T-cell (primary cell): Measurements from ENCODE around the gene PIK3C2G. TPM values are rescaled to one million over a fixed set of nuclear protein-coding genes. Genes with fewer than 3 reads are reported as not detected.

Experiments used
- ATAC-seq, 4 experiments: fragments of 200-7000 bp in 3 of 4; fragments of 150-1000 bp in 1 of 4; cut with Tn5 transposase; replicated peaks in 1 of 4; 1 replicate in 3 of 4; 2 replicates in 1 of 4; pipeline ENCODE4 v1.10.0; 2021; ENCODE audit warnings: moderate library complexity in 3 of 4, mild to moderate bottlenecking in 2 of 4, moderate number of reproducible peaks in 1 of 4
- CTCF ChIA-PET, 2 donors: fragments of 300-600 bp; sonication (Branson Sonifier 250); formaldehyde crosslinking; loops; one replicate each; lab custom pipeline; 2022; ENCODE audit warnings: antibody characterized with exemption in 2 of 2; lab: Charles Lee
- POLR2A ChIA-PET, 2 donors: fragments of 300-600 bp; sonication (Branson Sonifier 250); formaldehyde crosslinking; loops; one replicate each; lab custom pipeline; 2022; ENCODE audit warnings: antibody characterized with exemption in 2 of 2; lab: Charles Lee
- DNase-seq, 35 experiments: peaks; one replicate each; pipeline versions ENCODE4 v3.0.0 to v3.0.0-alpha.2; 2013 to 2023
- H3K27ac ChIP-seq: one replicate; pipeline ENCODE4 v1.5.1; 2013; ENCODE audit warnings: low read length
- H3K27me3 ChIP-seq, 2 experiments: replicated peaks in 1 of 2; 1 replicate in 1 of 2; 2 replicates in 1 of 2; pipeline versions ENCODE4 v1.6.1 to v1.7.0; 2013; ENCODE audit warnings: low read length in 1 of 2, mixed read lengths in 1 of 2; ENCODE audit not compliant: control insufficient read depth in 2 of 2, insufficient read depth in 2 of 2; ENCODE audit errors: extremely low read depth in 1 of 2
- H3K36me3 ChIP-seq, 2 donors: 1 replicate in 1 of 2; 2 replicates in 1 of 2; pipeline versions ENCODE4 v1.6.1 to v1.7.0; 2013; ENCODE audit warnings: low read length in 1 of 2; ENCODE audit not compliant: control insufficient read depth in 2 of 2, insufficient read depth in 1 of 2; ENCODE audit errors: extremely low read depth in 1 of 2
- H3K4me1 ChIP-seq, 2 experiments: 1 replicate in 1 of 2; 2 replicates in 1 of 2; pipeline versions ENCODE4 v1.6.1 to v1.7.0; 2013; ENCODE audit warnings: low read length in 2 of 2, mixed read lengths in 1 of 2; ENCODE audit not compliant: insufficient read depth in 2 of 2, control insufficient read depth in 1 of 2; ENCODE audit errors: extremely low read depth in 1 of 2
- H3K4me3 ChIP-seq, 2 donors: 1 replicate in 1 of 2; 2 replicates in 1 of 2; pipeline versions ENCODE4 v1.5.1 to v1.7.0; 2013; ENCODE audit warnings: mild to moderate bottlenecking in 2 of 2, low read length in 1 of 2, moderate library complexity in 1 of 2; ENCODE audit not compliant: control insufficient read depth in 1 of 2; ENCODE audit errors: extremely low read depth in 1 of 2
- H3K9me3 ChIP-seq: 2 replicates; pipeline ENCODE4 v1.7.0; 2013
- H3K27ac Mint-ChIP-seq, 2 donors: one replicate each; pipeline ENCODE4 v1.8.0; 2020 to 2021; ENCODE audit warnings: mild to moderate bottlenecking in 2 of 2, mixed read lengths in 2 of 2
- H3K27me3 Mint-ChIP-seq, 2 donors: one replicate each; pipeline ENCODE4 v1.8.0; 2021 to 2022; ENCODE audit warnings: mixed read lengths in 2 of 2
- H3K36me3 Mint-ChIP-seq: one replicate; pipeline ENCODE4 v1.8.0; 2021; ENCODE audit warnings: mixed read lengths
- H3K4me1 Mint-ChIP-seq, 3 donors: one replicate each; pipeline ENCODE4 v1.8.0; 2020 to 2022; ENCODE audit warnings: mixed read lengths in 3 of 3, mild to moderate bottlenecking in 1 of 3
- H3K4me3 Mint-ChIP-seq, 3 donors: one replicate each; pipeline ENCODE4 v1.8.0; 2020 to 2022; ENCODE audit warnings: mild to moderate bottlenecking in 3 of 3, mixed read lengths in 3 of 3, moderate library complexity in 3 of 3
- H3K9me3 Mint-ChIP-seq, 3 donors: one replicate each; pipeline ENCODE4 v1.8.0; 2020 to 2022; ENCODE audit warnings: mixed read lengths in 3 of 3
- WGBS: methylation state at CpG from one replicate; pipeline ENCODE4 v1.1.5; 2013; ENCODE audit warnings: missing lambda C conversion rate; ENCODE audit not compliant: insufficient coverage; 5-methylcytosine and 5-hydroxymethylcytosine counted together
- total RNA-seq, 35 experiments: library from RNA in 6 of 35; stranded (reverse) in 6 of 35; fragments of 120-200 nt in 1 of 35; gene quantifications; one replicate each; pipeline versions ENCODE4 v1.2.1 to v1.2.4 and lab custom pipeline; 2013 to 2026

PIK3C2G gene
- total RNA-seq, 5 donors from 2014 or later (not counting 1 experiment from before 2014, with no cell fraction given) = not detected

GRCh38 chr12:18320036-18320617, 58.8 kb downstream of the PIK3C2G start:
- Histone ChIP-seq H3K4me1 (no peaks in the 10 kb centered on the region), H3K4me3 (no peak overlapping the region), H3K36me3 (no peaks in the 10 kb centered on the region), H3K27me3 (no peaks in the 10 kb centered on the region), H3K27ac (no peak overlapping the region), H3K9me3 (no peaks in the 10 kb centered on the region)
- H3K4me3 Mint-ChIP-seq = no peak overlapping the region
- no peaks in the 10 kb centered on the region for H3K36me3 Mint-ChIP-seq
- WGBS = no CpG with 5 or more reads among the region's 6 CpGs
- H3K9me3 Mint-ChIP-seq = peaks cover 0 to 8% (median 0%) of the 10 kb centered on the region in 3 donors
- DNase-seq (no peak), ATAC-seq (no peak)
- no peaks in the 10 kb centered on the region for H3K4me1 Mint-ChIP-seq
- H3K27ac Mint-ChIP-seq = no peak overlapping the region
- H3K27me3 Mint-ChIP-seq = no peaks in the 10 kb centered on the region
- ChIA-PET CTCF (no interaction called here), POLR2A (no interaction called here)

DNA sequence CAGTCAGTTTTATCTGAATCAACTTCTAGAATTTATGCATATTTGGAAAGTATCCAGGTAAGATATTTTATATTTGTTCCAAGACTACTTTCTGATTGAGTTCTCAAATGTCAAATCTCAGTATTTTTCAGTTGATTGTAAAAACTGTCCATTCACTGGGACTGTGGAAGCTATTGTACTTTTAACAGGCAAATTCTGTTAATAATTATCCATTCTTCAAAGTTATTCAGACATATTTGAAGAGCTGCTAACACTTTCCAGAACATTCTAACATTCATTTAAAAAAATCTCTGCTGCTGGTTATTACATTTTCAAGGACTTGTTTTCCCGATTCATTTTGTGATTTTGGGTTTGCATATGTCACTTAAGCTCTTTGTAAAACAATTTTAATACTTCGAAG, 59.7 kb downstream of the PIK3C2G start:
- no peaks in the 10 kb centered on the region for H3K27me3 ChIP-seq
- no peak overlapping the region for H3K4me3 ChIP-seq
- peaks cover 0 to 10% (median 0%) of the 10 kb centered on the region in 3 donors for H3K9me3 Mint-ChIP-seq
- H3K4me1 ChIP-seq = no peaks in the 10 kb centered on the region
- ATAC-seq = no peak
- no CpG with 5 or more reads among the region's 2 CpGs for WGBS
- no peaks in the 10 kb centered on the region for H3K27me3 Mint-ChIP-seq
- CTCF ChIA-PET = no interaction called here
- no peak for DNase-seq
- no peak overlapping the region for H3K4me3 Mint-ChIP-seq
- no peaks in the 10 kb centered on the region for H3K4me1 Mint-ChIP-seq
- H3K36me3 Mint-ChIP-seq = no peaks in the 10 kb centered on the region
- no peaks in the 10 kb centered on the region for H3K9me3 ChIP-seq
- H3K27ac Mint-ChIP-seq = no peak overlapping the region
- H3K27ac ChIP-seq = no peak overlapping the region
- POLR2A ChIA-PET = no interaction called here
- H3K36me3 ChIP-seq = no peaks in the 10 kb centered on the region

- Histone ChIP-seq H3K9me3 (no peaks in the 10 kb centered on the region), H3K27me3 (no peaks in the 10 kb centered on the region), H3K27ac (no peak overlapping the region), H3K36me3 (no peaks in the 10 kb centered on the region), H3K4me3 (no peak overlapping the region), H3K4me1 (no peaks in the 10 kb centered on the region)
- Mint-ChIP-seq H3K4me3 (no peak overlapping the region), H3K4me1 (no peaks in the 10 kb centered on the region), H3K36me3 (no peaks in the 10 kb centered on the region), H3K27ac (no peak overlapping the region), H3K9me3 (peaks cover 0 to 10% (median 0%) of the 10 kb centered on the region in 3 donors), H3K27me3 (no peaks in the 10 kb centered on the region)
- ChIA-PET CTCF (no interaction called here), POLR2A (no interaction called here)
- no peak for DNase-seq
- no peak for ATAC-seq
These were observed 61.8 kb downstream of the PIK3C2G start for GRCh38 chr12:18323159-18323558.

GRCh38 chr12:18327036-18327435, 65.7 kb downstream of the PIK3C2G start:
- no peak overlapping the region for H3K27ac ChIP-seq
- Mint-ChIP-seq H3K4me1 (no peaks in the 10 kb centered on the region), H3K9me3 (peaks cover 0 to 11% (median 0%) of the 10 kb centered on the region in 3 donors), H3K4me3 (no peak overlapping the region), H3K27me3 (no peaks in the 10 kb centered on the region), H3K36me3 (no peaks in the 10 kb centered on the region), H3K27ac (no peak overlapping the region)
- H3K4me1 ChIP-seq = no peaks in the 10 kb centered on the region
- CTCF ChIA-PET = no interaction called here
- no peaks in the 10 kb centered on the region for H3K36me3 ChIP-seq
- POLR2A ChIA-PET = interaction anchor here in 1 of 2 donors (1.2 kb wide), 1 partner anchor 36 kb away, joined by 3 read pairs; no protein-coding TSS in a partner anchor
- ATAC-seq (no peak), DNase-seq (no peak)
- H3K27me3 ChIP-seq = no peaks in the 10 kb centered on the region
- H3K4me3 ChIP-seq = no peak overlapping the region
- H3K9me3 ChIP-seq = no peaks in the 10 kb centered on the region
- no CpG with 5 or more reads among the region's 2 CpGs for WGBS

DNA sequence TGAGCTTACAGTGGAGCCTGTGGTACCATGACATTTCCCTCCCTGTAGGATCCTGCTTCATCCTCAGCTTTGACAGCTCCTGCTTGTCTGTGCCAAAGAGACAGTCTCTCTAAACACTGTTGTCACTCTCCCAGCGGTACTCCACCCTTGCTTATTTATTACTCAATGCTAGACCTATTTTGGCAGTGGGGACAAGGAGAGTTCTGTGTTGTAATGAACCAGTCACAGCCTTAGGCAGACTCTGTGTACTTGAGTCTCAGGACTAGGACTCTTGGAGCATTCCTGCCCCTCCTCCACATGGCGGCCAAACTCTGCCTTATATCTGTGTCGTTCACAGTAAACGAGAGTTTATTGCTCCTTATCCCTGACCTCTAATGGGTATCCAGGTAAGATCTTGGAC, 70.9 kb downstream of the PIK3C2G start:
- H3K27me3 ChIP-seq = no peaks in the 10 kb centered on the region
- no peak overlapping the region for H3K4me3 Mint-ChIP-seq
- H3K4me1 ChIP-seq = no peaks in the 10 kb centered on the region
- H3K4me1 Mint-ChIP-seq = no peaks in the 10 kb centered on the region
- H3K27ac ChIP-seq = no peak overlapping the region
- H3K36me3 Mint-ChIP-seq = no peaks in the 10 kb centered on the region
- whole genome bisulfite sequencing = 95% methylated on average over 3 of the region's 4 CpGs
- H3K9me3 ChIP-seq = no peaks in the 10 kb centered on the region
- ChIA-PET POLR2A (interaction anchor here in 1 of 2 donors (0.8 kb wide), 1 partner anchor 42 kb away, joined by 3 read pairs; no protein-coding TSS in a partner anchor), CTCF (no interaction called here)
- H3K4me3 ChIP-seq = no peak overlapping the region
- DNase-seq = no peak
- H3K27ac Mint-ChIP-seq = no peak overlapping the region
- H3K27me3 Mint-ChIP-seq = no peaks in the 10 kb centered on the region
- no peak for ATAC-seq
- no peaks in the 10 kb centered on the region for H3K36me3 ChIP-seq
- peaks cover 0 to 13% (median 0%) of the 10 kb centered on the region in 3 donors for H3K9me3 Mint-ChIP-seq

- WGBS = no CpG with 5 or more reads among the region's 1 CpG
- no peaks in the 10 kb centered on the region for H3K4me1 Mint-ChIP-seq
- ATAC-seq (no peak), DNase-seq (no peak)
- no peaks in the 10 kb centered on the region for H3K36me3 ChIP-seq
- H3K36me3 Mint-ChIP-seq = no peaks in the 10 kb centered on the region
- H3K4me3 Mint-ChIP-seq = no peak overlapping the region
- peaks cover 0 to 2% (median 0%) of the 10 kb centered on the region in 3 donors for H3K9me3 Mint-ChIP-seq
- H3K4me3 ChIP-seq = no peak overlapping the region
- no peak overlapping the region for H3K27ac ChIP-seq
- CTCF ChIA-PET = no interaction called here
- POLR2A ChIA-PET = interaction anchor here in 1 of 2 donors (0.6 kb wide), 1 partner anchor 8 kb away, joined by 3 read pairs; no protein-coding TSS in a partner anchor
- no peak overlapping the region for H3K27ac Mint-ChIP-seq
- no peaks in the 10 kb centered on the region for H3K27me3 Mint-ChIP-seq
- no peaks in the 10 kb centered on the region for H3K4me1 ChIP-seq
- no peaks in the 10 kb centered on the region for H3K27me3 ChIP-seq
- H3K9me3 ChIP-seq = no peaks in the 10 kb centered on the region
These were observed 78.3 kb downstream of the PIK3C2G start for GRCh38 chr12:18339633-18340032.
